GM10266 (cell line): ENCODE results near the gene ARHGEF1.

ENCODE experiments used
- DNase-seq: peaks from one replicate; pipeline ENCODE4 v3.0.0; 2012; ENCODE audit errors: extremely low spot score
- TF ChIP-seq, protein P1 (sequence below): IDR thresholded peaks from 2 replicates; pipeline ENCODE4 v1.5.1; 2012; ENCODE audit warnings: mild to moderate bottlenecking, low read depth; ENCODE audit not compliant: control insufficient read depth, insufficient read depth; ENCODE audit errors: missing control alignments

Gene ARHGEF1

DNA sequence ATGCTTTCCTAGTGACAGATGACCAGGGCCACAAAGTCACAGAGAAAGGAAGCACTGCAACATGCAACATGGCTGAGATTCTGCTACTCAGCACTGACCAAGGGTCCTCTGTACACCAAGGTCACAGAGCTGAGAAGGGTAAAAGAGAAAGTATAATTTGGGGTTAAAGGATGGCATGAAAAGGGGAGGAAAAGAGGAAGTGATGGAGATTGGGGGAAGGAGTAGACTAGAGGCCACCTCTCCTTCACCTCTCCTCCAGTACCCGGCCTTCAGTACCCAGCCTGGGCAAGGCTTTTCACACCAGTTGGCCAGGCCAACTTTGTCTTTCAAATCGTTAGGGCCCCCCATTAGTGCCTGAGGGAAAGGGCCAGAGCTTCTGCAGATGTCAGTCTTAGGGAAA, 29.2 kb upstream of the ARHGEF1 start:
- no peak for DNase-seq
- TF ChIP-seq, protein P1, sequence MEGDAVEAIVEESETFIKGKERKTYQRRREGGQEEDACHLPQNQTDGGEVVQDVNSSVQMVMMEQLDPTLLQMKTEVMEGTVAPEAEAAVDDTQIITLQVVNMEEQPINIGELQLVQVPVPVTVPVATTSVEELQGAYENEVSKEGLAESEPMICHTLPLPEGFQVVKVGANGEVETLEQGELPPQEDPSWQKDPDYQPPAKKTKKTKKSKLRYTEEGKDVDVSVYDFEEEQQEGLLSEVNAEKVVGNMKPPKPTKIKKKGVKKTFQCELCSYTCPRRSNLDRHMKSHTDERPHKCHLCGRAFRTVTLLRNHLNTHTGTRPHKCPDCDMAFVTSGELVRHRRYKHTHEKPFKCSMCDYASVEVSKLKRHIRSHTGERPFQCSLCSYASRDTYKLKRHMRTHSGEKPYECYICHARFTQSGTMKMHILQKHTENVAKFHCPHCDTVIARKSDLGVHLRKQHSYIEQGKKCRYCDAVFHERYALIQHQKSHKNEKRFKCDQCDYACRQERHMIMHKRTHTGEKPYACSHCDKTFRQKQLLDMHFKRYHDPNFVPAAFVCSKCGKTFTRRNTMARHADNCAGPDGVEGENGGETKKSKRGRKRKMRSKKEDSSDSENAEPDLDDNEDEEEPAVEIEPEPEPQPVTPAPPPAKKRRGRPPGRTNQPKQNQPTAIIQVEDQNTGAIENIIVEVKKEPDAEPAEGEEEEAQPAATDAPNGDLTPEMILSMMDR: no peak

DNA sequence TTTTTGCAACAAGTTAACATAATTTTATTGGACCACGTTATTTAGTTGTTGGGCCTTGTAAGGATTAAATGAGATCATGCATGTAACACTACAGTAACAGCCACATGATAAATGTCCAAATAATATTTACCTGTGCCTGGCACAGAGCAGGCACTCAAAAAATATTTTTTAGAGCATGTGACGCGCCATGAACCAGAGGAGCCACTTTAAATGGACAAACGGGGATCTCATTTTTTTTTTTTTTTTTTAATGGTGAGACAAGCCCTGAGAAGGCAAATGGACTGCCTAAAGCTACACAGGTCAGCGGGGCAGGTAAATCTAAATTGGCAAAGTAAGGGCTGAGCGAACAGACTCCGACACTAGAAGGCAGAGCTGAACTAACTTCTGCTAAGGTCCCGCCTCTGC, 23.8 kb upstream of the ARHGEF1 start:
- no peak for DNase-seq
- TF ChIP-seq, protein P1: peak; percentile 55

DNA sequence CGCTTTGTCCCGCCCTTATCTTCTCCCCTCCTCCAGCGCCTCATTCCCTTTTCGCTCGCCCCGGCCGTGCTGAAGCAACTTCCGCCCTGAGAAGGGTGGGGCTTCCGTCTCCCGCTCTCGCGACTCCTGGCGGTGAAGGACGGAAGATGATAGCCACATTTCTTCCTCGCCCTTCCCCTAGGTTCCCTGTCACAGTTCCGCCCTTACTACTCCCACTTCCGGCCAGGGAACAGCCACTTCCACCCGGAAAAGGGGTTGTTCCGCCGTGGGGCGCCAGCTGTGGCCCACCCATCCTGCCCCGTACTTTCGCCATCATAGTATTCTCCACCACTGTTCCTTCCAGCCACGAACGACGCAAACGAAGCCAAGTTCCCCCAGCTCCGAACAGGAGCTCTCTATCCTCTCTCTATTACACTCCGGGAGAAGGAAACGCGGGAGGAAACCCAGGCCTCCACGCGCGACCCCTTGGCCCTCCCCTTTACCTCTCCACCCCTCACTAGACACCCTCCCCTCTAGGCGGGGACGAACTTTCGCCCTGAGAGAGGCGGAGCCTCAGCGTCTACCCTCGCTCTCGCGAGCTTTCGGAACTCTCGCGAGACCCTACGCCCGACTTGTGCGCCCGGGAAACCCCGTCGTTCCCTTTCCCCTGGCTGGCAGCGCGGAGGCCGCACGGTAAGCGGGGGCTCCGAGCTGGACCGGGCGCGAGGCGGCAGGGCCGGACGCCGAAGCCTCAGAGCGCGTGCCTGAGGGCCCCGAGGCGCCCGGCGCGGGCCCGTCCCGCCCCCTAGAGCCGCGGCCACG, 23.2 kb upstream of the ARHGEF1 start, which contains the start of gene RPS19:
Gene RPS19 (plus strand): TSS at position 638 of the 801 bp plus-strand sequence. CDS start 520 bp downstream, outside the sequence.
- peak; percentile 98 for DNase-seq
- TF ChIP-seq, protein P1: no peak

DNA sequence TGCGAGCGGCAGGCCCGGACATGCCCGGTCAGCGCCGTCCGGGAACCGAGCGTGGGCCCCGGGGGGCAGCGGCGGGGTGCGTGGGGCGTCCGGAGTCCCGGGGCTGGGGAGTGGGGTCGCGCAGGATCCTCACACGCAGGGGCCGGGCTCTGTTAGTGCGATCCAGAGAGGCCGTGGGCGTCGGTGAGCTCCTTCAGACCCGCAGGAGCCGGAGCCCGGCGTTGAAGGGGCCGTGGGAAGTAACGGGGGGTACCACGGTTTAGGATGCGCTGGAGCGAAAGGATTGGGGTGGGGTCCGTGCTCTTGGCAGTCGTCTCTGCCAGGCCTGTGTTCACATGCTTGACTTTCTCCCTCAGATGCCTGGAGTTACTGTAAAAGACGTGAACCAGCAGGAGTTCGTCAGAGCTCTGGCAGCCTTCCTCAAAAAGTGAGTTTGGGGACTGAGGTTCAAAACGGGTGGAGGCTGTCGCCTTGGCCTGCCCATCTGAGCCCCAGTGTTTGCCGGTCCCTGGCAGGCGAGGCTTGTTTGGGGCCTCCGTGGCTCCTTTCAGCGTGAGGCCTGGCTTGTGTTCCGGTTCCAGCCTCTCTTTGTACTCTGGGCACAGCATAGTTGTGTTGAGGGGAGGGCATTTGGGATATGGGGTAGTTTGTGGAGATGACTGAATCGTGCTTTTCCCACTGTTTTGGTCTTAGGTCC, 22.4 kb upstream of the ARHGEF1 start:
- DNase-seq: no peak
- TF ChIP-seq, protein P1: no peak

DNA sequence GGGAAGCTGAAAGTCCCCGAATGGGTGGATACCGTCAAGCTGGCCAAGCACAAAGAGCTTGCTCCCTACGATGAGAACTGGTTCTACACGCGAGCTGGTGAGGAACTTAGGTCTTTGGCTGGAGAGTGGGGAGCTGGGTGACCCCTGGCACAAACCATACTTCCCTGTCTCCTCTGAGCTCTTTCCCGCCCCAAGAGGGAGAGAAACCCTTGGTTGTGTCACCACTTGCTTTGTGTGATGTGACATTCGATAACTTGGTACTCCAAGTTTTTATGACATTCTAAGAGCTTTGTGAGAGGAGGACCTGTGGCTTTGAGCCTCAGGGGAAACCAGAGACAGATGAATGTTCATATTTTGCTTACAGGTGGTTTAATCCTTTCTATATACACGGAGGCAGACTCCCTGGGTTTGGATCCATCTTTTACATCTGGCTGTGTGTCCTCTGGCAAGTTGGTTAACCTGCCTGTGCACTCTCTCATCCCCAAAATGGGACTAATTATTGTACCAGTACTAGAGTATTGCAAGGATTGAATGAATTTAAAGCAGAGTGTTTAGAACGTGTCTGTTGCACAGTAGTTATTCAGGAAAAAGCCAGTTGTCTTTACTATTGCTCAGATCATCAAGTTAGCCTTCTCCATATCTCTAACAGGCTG, 21.7 kb upstream of the ARHGEF1 start:
- no peak for DNase-seq
- TF ChIP-seq, protein P1: no peak

DNA sequence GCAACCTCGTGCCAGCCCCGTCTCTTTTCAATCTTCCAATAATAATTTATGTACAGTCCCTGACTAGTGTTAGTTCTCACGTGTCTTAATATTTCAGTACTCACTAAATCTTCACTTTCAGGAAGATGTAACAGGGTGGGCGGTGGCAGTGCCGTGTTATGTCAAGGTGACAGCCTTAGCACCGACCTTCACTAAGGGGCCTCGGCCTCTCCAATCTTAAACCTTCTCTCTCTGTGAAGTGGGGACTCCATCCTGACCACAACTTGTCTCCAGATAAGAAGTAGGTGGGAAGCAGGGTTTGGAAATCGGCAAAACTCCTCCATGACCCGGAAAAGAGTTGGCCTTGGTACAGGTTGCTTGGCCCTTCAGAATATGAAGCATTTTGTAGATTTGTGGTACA, 21.1 kb upstream of the ARHGEF1 start:
- TF ChIP-seq, protein P1: no peak
- DNase-seq: no peak
